Right hindlimb (tissue), 1 donor: Measurements from ENCODE around the gene HUS1.
"Not testable (repeated sequence)": the region's sequence is repeated elsewhere in the genome, so short reads cannot be mapped to it uniquely, and the experiment has no call there.

Source experiments
- DNase-seq: peaks from one replicate; pipeline ENCODE4 v3.0.0-alpha.2; 2018

Gene HUS1

DNA sequence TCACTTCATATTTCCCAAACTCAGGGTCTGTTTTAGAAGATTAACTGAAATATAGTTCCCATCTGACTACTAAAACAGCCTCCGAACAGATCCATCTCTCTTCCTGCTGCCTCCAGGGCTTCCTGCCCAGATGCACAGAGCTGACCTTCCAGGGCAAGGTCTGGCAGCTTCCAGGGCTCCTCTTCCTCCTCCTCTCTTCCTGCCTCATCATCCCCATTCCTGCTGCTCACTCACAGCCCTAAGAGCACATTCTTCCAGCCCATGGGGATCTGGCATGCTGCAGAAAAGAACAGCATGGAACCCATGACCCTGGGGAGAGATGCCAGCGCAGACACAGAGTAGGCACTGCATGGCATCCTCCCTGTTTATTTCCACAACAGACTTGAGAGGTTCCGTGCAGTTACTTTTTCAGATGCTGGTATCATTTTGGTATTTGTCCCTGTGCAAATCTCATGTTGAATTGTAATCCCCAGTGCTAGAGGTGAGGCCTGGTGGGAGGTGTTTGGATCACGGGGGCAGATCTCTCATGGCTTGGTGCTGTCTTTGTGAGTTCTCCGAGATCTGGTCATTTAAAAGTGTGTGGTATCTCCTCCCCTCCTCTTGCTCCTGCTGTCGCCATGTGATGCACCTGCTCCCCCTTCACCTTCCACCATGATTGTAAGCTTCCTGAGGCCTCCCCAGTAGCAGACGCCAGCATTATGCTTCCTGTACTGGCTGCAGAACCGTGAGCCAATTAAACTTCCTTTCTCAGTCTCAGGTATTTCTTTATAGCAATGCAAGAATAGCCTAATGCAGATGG is 35.5 kb downstream of the HUS1 start:
- DNase-seq, result no peak

DNA sequence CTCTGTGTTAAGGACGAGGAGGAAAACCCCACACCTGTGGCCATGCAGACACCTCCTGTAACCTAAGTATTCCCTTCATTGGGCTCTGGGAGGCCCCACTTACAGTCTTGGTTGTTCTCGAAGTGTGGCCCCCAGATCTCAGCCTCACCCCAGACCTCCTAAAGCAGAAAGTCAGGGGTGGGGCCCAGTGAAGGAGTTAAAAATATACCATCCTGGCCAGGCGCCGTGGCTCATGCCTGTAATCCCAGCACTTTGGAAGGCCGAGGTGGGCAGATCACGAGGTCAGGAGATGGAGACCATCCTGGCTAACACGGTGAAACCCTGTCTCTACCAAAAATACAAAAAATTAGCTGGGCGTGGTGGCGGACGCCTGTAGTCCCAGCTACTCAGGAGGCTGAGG is 36.8 kb downstream of the HUS1 start:
- DNase-seq, result not testable (repeated sequence)

DNA sequence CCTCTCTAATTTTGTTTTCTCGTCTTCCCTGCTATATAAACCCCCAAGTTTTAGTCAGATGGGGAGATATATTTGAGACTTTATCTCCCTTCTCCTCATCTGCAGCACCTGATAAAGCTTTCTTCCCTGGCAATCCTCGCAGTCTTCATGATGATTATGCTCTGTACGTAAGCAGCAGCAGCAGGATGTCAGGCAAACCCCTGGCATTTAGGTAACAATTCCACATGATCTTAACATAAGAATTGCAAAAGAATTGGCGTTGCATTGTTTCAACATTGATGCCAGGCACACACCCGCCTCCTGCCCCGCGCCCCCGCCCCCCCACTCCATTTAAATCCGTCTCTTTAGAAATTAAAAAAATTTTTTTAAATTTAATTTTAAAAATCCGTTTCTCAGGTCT is 37.3 kb downstream of the HUS1 start:
- no peak for DNase-seq

DNA sequence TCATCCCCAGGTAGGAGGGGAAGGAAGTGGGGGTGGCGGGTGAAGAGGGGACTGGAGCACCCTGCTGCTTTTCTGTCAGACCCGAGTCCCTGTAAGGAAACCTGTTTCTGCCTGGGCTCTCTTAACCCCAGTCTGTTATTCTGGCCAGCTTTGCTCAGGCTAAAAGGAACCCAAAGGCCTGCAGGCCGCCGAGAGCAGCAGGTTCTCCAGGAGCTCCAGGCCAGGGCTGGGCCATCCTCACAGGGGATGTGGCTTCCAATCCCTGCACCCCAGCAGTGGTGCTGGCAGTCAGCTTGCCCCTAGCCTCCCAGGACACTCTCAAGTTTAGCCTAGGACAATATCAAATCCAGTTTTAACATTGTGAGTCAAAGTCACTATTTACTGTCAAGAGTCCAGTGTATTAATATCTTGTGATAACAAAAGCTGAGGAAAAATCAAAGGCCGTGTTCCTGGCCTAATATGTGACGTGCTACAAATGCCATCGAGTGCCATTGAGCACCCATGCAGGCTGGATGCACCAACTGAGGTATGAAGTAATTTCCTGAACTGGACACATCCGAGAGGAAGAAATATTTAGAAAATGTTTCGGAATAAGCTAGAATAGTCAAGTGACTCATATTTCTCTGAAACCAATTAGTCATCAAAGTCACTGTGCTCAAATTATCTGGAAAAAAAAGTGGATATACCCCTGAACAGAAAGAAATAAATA is 38.1 kb downstream of the HUS1 start:
- DNase-seq, result no peak

DNA sequence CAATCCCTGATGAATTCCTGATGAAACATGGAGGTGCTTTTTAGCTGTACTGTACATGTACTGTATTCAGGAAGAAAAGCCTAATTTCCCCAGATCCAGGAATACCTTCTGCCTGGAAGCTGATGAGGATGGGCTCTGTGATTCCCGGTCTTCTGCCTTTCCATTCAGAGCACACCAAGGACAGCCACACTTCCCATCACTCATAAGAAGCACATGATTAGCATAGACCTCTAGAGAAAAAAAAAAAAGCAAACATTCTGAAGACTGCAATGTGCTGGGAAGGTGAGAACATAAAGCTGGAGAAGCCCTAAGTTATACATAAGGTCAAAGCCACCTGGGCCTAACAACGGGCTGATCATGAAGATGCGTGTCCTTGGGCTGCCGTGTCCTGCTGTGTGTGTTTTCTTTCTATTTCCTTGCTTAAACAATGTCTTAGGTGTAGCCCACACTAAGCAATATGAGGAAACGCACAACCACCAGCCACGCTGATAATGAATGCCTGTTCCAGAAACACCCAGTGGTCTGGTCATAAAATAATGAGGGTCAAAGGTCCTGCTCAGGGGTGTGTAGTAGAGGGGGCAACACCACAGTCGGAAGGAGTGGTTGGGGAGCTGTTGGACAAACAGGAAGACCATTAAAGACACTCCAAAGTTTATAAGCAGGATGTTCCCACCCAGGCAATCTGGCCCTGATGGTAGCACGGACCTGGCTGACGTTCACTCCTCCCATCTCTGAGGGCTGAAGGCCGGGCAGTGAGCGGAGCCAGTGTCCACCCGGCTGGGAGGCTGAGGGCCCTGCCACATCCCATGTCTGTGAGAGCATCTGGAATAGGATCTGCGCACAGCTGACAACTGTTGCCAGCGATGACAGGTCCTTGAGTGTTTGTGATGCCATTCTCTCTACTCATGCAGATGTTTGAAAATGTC is 39.1 kb downstream of the HUS1 start:
- DNase-seq, result no peak

DNA sequence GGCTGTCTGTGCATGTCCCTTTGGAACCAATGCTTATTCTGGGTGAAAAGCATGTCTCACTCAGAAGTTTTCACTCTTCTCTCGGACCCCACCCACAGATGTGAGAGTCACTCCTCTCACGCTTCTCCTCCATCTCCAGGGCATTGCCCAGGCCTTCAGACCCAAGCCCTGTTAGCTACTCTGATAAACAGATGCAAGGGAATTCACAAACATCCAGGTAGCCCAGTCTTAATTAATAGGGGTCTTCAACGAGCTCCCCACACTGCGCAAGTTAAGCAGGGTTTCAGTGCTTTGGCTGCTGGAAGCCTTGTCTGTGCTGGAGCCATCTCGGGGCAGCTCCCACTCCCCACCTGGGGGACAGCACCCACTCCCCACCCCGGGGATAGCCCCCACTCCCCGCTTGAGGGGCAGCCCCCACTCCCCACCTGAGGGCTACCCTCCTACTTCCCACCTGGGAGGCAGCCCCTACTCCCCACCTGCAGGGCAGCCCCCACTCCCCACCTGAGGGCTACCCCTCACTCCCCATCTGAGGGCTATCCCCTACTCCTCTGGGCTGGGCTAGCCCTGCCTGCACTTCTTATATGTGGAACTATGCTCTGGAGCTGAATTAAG is 39.9 kb downstream of the HUS1 start:
- no peak for DNase-seq

DNA sequence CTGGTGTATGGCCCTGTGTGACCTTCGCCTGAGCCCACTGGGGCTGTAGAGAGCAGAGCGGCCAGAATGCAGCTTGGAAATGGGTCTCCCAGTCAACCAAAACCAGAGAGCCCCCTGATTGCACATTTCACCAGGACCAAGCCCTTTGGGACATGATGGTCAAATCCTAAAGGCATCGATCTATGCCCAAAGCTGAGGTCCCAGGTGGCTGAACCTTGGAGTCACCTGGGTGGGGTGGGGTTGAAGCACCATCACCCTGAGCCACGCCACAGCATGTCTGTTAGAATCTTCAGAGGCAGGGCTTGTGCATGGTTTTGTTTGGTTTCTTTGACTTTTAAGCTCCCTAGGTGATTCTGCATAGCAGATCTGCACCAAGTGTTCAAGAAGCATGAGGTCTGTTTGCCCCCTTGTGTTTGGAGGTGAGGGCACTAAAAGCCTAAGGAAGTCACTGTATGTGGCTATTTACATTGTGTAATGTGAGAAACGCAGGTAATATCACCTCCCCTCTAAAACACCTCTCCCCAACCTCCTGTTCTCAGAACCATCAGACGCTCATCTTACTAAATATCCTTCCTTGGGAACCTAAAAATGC is 40.7 kb downstream of the HUS1 start:
- no peak for DNase-seq

DNA sequence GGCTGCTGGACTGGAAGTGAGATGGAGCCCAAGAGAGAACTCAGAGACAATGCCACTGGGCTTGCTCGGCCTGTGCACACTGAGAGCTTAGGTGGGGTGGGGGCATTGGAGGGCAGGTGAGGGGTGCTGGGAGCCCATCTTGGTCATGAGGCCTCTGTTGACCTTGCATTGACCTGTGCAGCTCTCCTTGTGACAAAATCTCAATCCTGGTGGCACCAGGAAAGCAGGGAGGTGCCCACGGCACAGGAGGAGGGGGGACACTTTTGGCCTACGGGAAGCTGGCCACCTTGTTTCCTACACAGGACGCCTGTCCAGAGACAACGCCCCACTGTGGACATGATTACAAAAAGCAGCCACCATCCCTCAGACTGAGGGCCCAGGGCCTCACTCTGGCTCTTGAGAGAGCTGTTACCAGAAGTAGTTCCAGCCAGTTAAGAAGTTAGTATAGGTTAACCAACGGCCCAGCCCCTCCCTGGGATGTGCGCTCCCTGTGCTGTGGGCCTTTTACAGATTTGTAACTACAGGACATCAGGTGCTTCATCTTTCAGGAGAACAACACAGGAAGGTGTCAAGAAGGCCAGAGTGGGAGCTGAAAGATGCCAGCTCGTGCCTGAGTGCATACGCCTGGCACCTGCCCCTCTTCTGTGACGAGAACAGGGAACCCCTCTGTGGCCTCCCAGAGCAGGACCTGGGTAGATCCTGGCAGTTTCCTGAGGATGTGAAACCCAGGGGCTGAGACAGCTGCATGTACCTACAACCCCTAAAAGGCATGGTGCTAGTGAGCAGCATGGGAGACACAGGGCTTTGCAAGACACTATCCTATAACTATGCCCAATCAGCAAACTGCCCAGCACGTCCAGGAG is 41.5 kb downstream of the HUS1 start:
- DNase-seq, result no peak

DNA sequence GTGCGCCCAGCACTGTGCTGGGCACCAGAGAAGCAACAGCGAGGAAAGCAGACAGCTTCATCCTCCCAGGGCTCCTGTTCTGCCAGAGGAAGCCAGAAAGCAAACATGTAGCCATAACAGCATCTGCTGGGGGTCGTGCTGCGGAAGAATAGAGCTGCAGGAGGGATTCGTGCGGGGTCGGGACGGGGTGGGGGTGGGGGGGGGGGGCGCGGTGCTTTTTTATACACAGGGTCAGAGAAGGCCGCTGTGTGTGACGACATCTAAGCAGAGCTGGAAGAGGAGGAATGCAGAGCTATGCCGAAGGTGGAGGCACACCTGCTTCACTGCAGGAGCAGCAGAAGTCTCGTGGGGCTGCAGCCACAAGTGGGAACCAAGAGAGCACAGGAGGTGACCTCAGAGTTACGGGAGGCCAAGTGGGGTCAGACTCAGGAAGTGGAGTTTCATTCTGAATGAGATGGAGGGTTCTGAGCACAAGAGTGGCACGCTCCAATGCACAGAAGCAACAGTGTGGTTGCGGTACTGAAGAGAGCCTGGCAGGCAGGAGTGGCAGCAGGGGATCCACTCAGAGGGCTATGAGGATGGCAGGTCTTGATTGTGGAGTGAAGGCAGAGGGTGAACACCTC is 42.2 kb downstream of the HUS1 start:
- no peak for DNase-seq

DNA sequence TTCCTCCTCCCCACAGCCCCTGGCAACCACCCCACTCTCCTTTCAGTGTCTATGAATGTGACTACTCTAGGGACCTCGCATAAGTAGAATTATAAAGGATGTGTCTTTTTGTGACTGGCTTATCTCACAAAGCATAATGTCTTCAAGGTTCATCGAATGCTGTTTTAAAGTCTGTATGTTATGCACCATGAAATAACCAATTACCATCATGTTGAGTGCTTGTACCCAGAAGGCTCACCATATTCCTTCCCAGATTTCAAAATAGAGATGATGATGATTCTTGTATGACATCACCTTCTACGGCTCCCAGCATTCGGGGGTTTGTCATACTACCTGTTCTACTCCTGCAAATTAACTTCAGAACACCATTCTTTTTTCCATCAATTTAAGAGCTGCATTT is 43.1 kb downstream of the HUS1 start:
- DNase-seq, result no peak

DNA sequence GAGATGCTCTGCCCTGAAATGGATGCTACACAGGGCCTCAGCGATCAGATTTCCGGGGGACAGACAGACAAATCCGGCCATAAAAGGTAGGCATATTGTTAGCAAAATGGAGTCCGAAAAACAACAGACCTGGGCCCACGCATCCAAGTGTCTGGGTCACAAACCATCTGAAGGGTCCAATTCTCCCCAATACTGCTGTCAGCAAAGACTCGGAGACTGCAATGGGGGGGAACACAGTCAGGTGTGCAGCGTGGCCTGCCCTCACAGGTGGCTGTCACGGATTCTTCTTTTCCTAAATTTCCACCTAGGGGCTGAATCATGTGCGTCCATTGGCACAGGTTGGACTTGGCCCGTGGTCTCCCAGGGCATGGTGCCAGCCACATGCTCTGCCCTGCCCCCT is 44.1 kb downstream of the HUS1 start:
- DNase-seq, result no peak

DNA sequence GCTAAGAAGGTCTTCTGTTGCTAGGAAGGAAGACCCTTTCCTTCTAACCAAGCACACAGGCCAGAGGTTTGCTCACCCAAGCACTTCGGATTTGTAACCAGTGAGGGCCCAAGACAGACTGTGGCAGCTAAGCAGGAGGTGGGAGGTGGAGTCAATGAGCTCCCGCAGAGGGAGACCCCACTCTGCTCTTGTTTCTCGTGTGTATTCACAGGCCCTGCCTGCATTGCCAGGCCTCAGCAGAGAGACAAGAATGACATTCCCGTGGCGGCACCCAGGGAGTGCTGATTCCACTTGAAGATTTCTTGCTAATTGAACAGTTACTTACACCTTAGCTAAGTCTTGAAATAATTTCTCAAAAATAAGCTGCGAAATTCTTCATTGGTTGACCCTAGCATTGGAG is 44.6 kb downstream of the HUS1 start:
- DNase-seq, result no peak

DNA sequence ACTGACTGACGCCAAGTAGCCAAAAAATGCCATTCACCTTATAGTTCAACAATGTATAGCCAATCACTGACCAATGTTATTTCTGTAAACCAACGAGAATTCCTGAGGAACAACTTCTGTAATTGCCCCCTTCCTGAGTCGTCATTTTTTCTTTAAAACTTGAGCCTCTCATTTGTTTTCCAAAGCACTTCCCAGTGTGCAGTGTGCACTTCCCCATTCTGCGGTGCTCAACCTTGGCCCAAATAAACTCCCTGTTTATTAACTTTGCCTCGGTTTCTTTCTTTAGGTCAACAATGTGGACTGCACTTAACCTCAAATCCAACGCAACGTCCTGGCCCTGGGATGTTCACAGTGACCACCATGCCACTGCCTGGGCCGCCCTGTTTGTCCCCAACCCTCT is 46.2 kb downstream of the HUS1 start:
- DNase-seq, result no peak

DNA sequence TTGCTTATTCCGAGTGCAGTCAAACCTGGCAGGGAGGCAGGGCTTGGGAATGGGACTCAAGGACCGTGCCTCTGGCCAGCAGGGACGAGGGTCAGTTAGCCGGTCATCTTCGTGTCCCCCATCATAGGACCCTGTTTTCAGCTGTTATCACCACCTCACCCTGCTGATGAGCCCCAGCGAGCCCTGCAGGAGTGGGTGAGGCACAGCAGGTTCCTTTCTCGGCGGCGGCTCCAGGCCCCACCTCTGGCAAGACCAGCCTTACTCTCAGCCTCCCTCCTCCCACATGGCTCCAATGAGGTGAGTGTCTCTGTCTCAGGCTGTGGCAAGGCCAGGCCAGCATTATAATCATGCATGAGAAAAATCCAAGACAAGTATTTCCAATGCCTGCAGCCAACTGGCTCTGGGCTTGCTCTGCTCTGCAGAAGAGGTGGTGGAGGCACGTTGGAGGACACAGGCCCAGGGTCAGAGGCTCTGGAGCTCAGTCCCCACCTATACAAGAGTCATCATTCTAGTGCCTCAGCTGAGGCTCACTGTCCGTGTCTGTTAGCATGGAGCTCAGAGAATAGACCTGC is 46.9 kb downstream of the HUS1 start:
- DNase-seq, result peak; percentile 53

DNA sequence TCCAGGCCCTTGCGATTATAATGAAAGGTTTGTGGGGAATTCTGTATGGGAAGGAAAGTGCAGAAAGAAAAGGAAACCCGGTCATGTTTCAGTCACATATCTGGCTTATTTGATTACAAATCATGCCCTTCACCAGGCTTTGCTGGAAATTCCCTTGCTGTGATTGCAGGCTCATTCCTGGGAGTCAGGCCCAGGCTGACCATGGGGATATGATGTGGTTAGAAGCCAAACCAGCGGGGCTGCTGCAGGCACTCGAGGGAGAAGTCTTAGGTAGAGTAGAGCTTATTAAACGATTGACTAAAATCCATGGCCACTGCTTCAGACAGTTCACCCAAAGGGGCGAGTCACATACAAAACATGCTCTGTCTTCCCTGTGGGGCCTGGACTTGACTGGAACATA is 47.4 kb downstream of the HUS1 start:
- no peak for DNase-seq

DNA sequence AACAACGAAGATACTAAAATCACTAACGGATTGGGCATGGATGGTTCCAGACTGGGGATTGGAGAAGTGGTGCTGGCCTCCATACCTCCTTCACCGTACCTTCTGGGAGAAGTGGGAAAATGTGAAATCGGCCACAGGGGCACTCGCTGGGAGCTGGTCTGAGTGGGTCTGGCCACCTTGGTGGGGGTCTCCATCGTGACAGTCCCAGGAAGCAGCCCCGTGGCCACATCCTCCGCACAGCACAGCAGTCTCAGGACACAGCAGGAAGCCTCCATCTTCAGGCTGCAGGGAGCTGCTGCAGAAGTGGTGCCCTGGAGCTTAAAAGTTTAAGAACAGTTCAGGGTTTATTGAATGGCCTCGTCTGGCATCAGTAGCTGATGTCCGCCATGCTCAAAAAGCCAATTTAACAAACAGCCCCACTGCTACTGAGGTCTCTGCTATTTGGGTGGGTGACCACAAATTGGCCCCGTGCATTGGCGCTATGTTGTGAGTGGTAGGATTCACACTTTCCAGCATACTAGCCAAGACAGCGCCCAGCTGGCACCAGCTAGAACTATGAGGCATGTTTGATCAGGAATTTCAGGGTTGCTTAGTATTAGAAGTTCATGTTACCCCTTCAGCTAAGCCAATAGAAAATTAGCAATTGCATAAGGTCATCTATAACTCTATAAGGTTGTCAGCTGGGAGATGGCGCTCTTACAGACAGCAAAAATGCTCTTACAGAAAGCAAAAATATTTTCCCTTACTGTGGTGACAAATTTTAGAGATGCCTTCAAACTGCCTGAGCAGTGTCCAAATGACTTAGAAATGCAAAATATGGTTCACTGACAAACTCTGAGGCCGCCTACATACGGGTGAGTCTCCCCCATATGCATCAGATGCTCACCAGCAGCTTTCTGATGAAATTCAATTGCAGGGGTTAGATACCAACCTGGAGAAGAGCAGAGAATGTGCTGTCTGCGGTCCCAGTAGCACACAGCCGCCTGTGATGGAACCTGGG is 48.1 kb downstream of the HUS1 start:
- peak; percentile 72 for DNase-seq

DNA sequence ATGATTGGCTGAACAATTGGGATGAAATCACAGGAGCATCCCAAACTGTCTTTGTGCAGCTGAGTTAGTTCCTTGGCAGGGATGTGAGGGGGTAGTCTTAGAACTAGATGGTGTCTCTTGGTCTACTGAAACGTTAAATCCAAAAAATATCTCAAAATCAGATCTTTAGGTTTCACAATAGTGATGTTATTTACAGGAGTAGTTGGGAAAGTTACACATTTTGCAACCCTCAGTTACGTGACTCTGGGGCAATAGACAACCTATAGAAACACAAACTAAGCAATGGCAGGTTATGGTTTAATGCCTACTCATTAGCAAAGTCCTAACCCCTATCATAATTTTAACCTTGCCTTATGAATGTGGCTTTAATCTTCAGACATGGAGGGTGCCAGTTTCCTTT is 55.1 kb downstream of the HUS1 start:
- DNase-seq, result no peak

DNA sequence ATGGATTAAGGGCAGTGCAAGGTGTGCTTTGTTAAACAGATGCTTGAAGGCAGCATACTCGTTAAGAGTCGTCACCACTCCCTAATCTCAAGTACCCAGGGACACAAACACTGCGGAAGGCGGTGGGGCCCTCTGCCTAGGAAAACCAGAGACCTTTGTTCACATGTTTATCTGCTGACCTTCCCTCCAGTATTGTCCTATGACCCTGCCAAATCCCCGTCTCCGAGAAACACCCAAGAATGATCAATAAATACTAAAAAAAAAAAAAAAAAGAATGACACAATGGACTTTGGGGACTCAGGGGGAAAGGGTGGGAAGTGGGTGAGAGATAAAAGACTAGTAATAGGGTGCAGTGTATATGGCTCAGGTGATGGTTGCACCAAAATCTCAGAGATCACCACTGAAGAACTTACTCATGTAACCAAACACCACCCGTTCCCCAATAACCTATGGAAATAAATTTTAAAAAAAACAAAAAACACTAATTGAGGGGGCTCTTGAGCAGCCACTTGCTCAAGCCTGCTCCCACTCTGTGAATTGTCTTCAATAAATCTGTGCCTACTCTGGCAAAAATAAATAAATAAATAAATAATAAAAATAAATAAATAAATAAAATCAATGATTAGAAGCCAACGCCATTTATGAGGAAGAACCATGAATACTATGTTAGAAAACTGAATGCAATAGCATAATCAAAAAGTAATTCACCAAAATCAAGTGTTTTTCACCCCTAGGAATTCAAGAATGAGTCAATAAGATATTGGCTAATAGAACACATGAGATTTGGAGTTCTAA is 56.1 kb downstream of the HUS1 start:
- not testable (repeated sequence) for DNase-seq

DNA sequence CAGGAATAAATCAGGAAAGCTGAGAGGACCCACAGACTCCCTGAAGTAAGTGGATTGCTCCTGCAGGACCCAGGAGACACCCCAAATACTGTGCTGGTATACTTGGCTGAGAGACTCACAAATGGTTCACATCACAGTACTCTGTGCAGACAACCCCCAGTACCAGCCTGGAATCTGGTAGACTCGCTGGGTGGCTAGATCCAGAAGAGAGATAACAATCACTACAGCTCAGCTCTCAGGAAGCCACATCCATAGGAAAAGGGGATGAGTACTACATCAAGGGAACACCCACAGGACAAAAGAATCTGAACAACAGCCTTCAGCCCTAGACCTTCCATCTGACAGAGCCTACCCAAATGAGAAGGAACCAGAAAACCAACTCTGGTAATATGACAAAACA is 62.9 kb downstream of the HUS1 start:
- DNase-seq, result not testable (repeated sequence)
